ENCODE results near the gene PPT2.
A peak's percentile ranks its signal among the peaks of the same experiment; 100 is the strongest.

Gene PPT2

DNA sequence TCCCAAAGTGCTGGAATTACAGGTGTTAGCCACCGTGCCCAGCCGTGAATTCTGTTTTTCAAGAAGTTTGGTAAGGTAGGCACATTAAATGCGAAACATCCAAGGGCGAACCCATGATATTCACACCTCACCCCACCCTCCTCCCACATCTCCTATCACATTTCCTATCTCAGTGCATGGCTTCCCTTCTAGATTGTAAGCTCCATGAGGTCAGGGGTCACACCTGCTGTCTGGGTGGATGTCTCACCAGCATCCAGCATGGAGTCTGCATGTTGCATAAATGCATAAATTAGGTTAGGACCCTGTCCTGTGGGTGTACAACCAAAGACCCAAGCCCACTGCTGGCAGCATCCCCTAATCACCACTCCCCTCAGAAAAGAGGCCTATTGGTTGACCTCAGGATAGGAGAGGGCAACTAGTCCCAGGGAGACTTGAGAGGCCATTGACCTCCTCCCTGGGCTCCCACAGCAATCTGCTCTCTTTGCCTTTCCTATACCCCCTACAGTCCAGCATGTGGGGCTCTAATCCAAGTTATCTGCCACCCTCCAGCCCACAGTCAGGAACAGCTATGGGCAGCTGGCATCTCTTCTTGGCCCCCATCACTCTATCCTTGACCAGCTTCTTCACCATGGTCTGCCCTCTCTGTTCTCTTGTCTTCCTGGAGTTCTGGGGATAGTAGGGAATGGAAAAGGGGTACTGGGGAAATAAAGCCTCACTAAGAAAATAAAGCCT, 6.4 kb upstream of the PPT2 start:
- Histone ChIP-seq H3K9me2 (replicated peaks; ENCODE audit: low read depth, low read length) (no peaks in the 10 kb centered on the region), H3K36me3 (ENCODE audit: insufficient read depth, low read length) (no peaks in the 10 kb centered on the region), H4K20me1 (ENCODE audit: insufficient read depth, low read length, poor library complexity, severe bottlenecking) (no peaks in the 10 kb centered on the region), H3K27me3 (ENCODE audit: insufficient read depth, low read length, poor library complexity, severe bottlenecking) (no peaks in the 10 kb centered on the region), H3K4me3 (ENCODE audit: low read length, poor library complexity, severe bottlenecking) (no peak overlapping the region), H3F3A (ENCODE audit: low read depth) (no peaks in the 10 kb centered on the region), H2AFZ (ENCODE audit: low read length) (no peak overlapping the region), H3K4me2 (ENCODE audit: low read depth, low read length, poor library complexity, severe bottlenecking) (no peak overlapping the region), H3K79me2 (ENCODE audit: insufficient read depth, low read length) (no peaks in the 10 kb centered on the region), H3K9ac (ENCODE audit: low read depth, low read length, poor library complexity, severe bottlenecking) (no peak overlapping the region), H3K4me1 (ENCODE audit: insufficient read depth, low read length, poor library complexity, severe bottlenecking) (no peaks in the 10 kb centered on the region), H3K9me3 (ENCODE audit: insufficient read depth, low read depth, low read length) (no peaks in the 10 kb centered on the region)
- TF ChIP-seq EZH2phosphoT487 (IDR thresholded peaks at IDR 0.05; ENCODE audit: borderline replicate concordance) = no peak
- TF ChIP-seq, protein P1, sequence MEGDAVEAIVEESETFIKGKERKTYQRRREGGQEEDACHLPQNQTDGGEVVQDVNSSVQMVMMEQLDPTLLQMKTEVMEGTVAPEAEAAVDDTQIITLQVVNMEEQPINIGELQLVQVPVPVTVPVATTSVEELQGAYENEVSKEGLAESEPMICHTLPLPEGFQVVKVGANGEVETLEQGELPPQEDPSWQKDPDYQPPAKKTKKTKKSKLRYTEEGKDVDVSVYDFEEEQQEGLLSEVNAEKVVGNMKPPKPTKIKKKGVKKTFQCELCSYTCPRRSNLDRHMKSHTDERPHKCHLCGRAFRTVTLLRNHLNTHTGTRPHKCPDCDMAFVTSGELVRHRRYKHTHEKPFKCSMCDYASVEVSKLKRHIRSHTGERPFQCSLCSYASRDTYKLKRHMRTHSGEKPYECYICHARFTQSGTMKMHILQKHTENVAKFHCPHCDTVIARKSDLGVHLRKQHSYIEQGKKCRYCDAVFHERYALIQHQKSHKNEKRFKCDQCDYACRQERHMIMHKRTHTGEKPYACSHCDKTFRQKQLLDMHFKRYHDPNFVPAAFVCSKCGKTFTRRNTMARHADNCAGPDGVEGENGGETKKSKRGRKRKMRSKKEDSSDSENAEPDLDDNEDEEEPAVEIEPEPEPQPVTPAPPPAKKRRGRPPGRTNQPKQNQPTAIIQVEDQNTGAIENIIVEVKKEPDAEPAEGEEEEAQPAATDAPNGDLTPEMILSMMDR (conservative IDR thresholded peaks at IDR 0.05; ENCODE audit: low read length) = peak; percentile 27; the same call in 1 of the 2 replicates

DNA sequence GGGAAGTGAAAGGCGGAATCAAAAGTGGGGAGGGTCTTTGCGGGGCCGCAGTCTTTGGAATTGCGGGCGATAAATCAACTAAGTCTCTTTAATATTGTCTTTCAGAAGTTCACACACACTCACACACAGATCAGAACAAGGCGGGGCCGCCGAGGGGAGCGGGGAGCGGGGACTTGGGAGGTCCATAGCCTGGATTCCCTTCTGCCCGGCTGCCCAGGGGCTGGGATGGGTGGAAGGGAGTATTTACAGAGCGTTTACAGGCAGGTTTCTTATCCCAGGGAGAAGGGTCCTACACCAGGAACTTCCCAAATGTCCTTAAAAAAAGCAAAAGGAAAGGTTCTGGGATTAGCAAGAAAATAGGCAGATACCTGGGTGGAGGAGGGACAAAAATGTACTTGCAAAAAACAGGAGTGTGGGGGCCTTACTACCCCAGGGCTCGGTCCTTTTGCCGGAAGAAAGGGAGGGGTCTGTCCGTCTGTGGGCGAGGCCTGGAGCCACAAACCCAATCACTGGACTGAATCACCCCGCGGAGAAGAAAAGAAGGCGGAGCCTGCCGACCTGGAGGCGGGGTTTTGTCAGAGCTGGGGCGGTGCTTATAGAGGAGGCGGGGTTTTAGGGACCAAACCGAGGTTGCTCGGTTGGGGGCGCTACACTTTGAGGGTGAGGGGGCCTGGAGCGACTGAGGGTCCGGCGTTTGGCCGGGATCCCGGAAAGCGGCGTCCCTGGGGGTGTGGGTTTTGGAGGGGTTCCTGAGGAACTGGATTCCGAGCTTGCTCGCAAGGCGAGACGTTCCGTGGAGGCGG, 5.5 kb upstream of the PPT2 start:
- no peak overlapping the region for H3K9ac ChIP-seq (ENCODE audit: low read depth, low read length, poor library complexity, severe bottlenecking)
- no peak for TF ChIP-seq EZH2phosphoT487 (IDR thresholded peaks at IDR 0.05; ENCODE audit: borderline replicate concordance)
- TF ChIP-seq, protein P1 (conservative IDR thresholded peaks at IDR 0.05; ENCODE audit: low read length) = no peak
- H3K9me3 ChIP-seq (ENCODE audit: insufficient read depth, low read depth, low read length) = no peaks in the 10 kb centered on the region
- H3K27me3 ChIP-seq (ENCODE audit: insufficient read depth, low read length, poor library complexity, severe bottlenecking) = no peaks in the 10 kb centered on the region
- no peak overlapping the region for H2AFZ ChIP-seq (ENCODE audit: low read length)
- no peaks in the 10 kb centered on the region for H4K20me1 ChIP-seq (ENCODE audit: insufficient read depth, low read length, poor library complexity, severe bottlenecking)
- no peaks in the 10 kb centered on the region for H3F3A ChIP-seq (ENCODE audit: low read depth)
- H3K36me3 ChIP-seq (ENCODE audit: insufficient read depth, low read length) = no peaks in the 10 kb centered on the region
- no peak overlapping the region for H3K4me2 ChIP-seq (ENCODE audit: low read depth, low read length, poor library complexity, severe bottlenecking)
- H3K79me2 ChIP-seq (ENCODE audit: insufficient read depth, low read length) = no peaks in the 10 kb centered on the region
- no peaks in the 10 kb centered on the region for H3K9me2 ChIP-seq (replicated peaks; ENCODE audit: low read depth, low read length)
- H3K4me1 ChIP-seq (ENCODE audit: insufficient read depth, low read length, poor library complexity, severe bottlenecking) = peaks cover 6% of the 10 kb centered on the region
- H3K4me3 ChIP-seq (ENCODE audit: low read length, poor library complexity, severe bottlenecking) = no peak overlapping the region

DNA sequence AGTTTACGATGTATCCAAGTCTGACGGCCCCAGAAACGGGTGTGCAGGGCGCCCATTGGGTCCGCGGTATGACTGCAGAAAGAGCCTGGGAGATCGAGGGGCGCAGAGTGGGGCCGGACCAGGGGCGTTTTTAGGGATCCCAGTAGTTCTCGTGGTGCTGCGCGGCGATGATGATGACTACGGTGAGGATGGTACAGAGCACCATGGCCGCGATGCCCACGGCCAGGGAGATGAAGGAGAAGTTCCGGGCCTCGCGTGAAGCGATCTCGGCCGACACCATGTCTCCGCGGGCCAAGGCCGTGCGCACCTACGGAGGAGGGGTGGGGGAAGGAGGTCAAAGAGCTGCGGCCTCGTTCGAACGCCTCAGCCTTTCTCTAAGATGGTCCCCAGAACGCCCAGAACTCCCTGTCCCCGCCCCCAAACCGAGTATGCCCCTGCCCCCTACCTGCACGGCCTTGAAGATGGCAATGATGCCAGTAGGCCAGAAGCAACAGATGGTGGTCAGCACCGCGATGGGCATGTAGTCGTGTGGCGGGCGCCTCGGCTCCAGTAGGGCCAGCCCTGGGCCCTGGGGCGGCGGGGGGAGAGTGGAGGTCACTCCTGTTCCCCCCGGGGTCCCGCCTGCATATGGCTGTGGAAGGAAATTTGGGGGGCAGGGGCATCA, 4.7 kb upstream of the PPT2 start:
- no peak overlapping the region for H2AFZ ChIP-seq (ENCODE audit: low read length)
- H3K4me1 ChIP-seq (ENCODE audit: insufficient read depth, low read length, poor library complexity, severe bottlenecking) = peaks cover 8% of the 10 kb centered on the region
- H3F3A ChIP-seq (ENCODE audit: low read depth) = no peaks in the 10 kb centered on the region
- TF ChIP-seq, protein P1 (conservative IDR thresholded peaks at IDR 0.05; ENCODE audit: low read length) = no peak
- TF ChIP-seq EZH2phosphoT487 (IDR thresholded peaks at IDR 0.05; ENCODE audit: borderline replicate concordance) = no peak
- no peaks in the 10 kb centered on the region for H3K79me2 ChIP-seq (ENCODE audit: insufficient read depth, low read length)
- no peaks in the 10 kb centered on the region for H3K27me3 ChIP-seq (ENCODE audit: insufficient read depth, low read length, poor library complexity, severe bottlenecking)
- H3K36me3 ChIP-seq (ENCODE audit: insufficient read depth, low read length) = no peaks in the 10 kb centered on the region
- no peaks in the 10 kb centered on the region for H3K9me2 ChIP-seq (replicated peaks; ENCODE audit: low read depth, low read length)
- H3K9ac ChIP-seq (ENCODE audit: low read depth, low read length, poor library complexity, severe bottlenecking) = no peak overlapping the region
- no peak overlapping the region for H3K4me3 ChIP-seq (ENCODE audit: low read length, poor library complexity, severe bottlenecking)
- H4K20me1 ChIP-seq (ENCODE audit: insufficient read depth, low read length, poor library complexity, severe bottlenecking) = no peaks in the 10 kb centered on the region
- H3K9me3 ChIP-seq (ENCODE audit: insufficient read depth, low read depth, low read length) = no peaks in the 10 kb centered on the region
- H3K4me2 ChIP-seq (ENCODE audit: low read depth, low read length, poor library complexity, severe bottlenecking) = no peak overlapping the region
